ENCODE data around the gene ZFP3.
A peak's percentile ranks its signal among the peaks of the same experiment; 100 is the strongest.
"Not testable (repeated sequence)": the region's sequence is repeated elsewhere in the genome, so short reads cannot be mapped to it uniquely, and the experiment has no call there.

ZFP3 gene

DNA sequence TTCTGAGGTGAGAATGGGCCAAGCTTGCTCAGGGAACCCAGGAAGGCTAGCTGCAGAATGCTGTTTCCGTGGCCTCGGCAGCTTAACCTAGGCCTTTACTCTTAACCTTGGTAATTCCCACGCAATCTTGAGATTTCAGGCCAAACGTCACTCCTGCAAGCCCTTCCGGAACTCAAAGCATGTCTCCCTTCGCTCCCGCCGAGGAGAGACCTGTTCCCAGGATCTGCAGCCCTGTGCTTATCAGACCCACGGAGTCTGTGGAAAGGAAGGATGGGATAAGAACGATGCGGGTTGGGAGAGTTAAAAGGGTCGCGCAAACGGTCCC lies 524 bp upstream of the ZFP3 start:
- no peak for DNase-seq (ENCODE audit: low read depth)

DNA sequence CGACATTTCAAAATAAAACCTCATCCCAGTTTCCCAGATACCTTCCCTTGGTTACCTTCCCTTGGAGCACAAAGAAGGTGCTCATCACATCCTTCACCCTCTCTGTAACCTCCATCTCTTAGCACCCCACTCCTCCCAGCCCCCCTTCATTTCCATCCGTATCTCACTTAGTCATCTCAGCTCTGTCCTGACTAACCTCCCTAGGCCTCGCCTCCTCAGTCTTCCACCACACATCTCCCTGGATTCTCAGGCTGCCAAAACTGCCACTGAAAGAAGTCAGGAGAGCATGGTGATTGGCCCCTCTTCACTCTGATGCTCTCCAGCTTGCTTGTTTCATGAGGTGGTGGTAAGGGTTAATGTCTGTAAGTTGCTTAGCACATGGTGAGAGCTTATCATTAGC lies 2.3 kb downstream of the ZFP3 start:
- no peak for DNase-seq (ENCODE audit: low read depth)

DNA sequence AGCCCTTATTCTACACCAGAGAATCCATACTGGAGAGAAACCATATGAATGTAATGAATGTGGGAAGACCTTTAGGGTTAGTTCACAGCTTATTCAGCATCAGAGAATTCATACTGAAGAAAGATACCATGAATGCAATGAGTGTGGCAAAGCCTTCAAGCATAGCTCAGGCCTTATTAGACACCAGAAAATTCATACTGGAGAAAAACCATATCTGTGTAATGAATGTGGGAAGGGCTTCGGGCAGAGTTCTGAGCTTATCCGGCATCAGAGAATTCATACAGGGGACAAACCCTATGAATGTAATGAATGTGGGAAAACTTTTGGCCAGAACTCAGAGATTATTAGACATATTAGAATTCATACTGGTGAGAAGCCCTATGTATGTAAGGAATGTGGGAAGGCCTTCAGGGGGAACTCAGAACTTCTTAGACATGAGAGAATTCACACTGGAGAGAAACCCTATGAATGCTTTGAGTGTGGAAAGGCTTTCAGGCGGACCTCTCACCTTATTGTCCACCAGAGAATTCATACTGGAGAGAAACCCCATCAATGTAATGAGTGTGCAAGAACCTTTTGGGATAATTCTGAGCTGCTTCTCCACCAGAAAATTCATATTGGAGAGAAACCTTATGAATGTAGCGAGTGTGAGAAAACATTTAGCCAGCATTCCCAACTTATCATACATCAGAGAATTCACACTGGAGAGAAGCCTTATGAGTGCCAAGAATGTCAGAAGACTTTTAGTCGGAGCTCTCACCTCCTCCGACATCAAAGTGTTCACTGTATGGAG lies 14.1 kb downstream of the ZFP3 start:
- no peak for DNase-seq (ENCODE audit: low read depth)

DNA sequence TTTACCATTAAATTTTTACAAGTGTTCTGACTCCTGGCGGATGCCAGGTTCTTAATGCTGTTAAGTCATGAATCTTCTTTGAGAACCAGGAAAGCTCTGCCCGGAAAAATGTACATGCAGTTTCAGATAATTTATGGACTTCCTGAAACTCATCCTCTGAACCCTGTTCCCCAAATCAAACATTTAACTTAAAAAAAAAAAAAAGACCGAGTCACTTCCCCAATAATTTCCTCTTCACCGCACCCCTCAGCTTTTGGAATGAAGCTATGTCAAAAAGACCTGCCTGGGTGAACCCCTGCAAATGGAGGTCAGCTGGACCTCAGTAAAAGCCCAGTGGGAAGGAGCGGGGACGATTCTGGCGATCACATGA lies 18.4 kb downstream of the ZFP3 start:
- no peak for DNase-seq (ENCODE audit: low read depth)

DNA sequence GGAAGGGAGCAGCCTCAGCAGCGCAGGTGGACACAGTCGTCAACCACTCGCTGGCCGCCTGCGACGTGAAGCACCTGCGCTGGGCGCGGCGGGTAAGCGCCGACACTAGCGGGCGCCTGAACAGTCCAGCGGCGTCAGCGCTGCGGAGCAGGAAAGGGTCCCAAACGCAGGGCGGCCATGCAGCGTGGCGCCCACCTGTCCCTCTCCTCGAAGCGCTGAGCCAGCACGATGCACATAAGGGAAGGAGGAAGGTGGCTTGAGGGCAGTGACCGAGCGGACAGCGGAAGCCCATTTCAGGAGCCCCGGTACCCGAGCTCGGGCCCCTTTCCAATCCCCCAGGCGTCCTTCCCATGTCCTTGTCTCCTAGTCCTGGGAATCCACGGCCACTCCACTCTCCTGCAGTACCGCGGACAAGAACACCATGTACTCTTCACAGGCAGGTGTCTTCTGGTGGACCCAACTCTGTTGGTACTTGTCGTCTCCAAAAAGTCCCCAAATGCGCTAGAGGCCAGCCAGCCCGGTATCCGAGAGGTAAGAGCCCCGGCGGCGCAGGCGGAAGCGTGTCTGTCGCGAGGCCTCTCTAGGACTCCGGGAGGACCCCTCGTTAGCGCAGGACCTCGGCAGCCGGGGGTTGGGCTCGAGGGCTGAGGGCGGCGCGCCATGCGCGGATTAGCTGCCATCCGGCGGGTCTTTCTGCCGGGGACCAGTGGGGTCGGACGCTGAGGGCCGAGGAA lies 19.0 kb downstream of the ZFP3 start:
- DNase-seq (ENCODE audit: low read depth), result peak; percentile 33

DNA sequence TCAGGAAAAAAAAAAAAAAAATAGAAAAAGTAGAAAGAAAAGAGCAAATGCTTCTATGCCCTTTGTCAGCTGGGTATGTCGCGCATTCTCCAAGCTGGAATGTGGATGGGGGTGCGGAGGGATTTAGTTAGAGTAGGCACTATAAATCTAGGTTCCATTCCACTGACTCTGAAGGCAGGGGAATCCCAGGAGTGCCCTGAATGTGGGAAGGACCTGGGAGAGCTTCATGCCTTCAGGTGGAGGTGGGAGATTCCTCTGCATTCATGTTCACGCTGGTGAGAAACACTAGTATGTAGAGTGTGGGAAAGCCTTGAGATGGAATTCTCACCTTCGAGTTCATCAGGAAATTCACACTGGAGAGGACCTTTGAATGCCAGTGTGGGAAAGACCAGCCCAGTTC lies 21.0 kb downstream of the ZFP3 start:
- no peak for DNase-seq (ENCODE audit: low read depth)

DNA sequence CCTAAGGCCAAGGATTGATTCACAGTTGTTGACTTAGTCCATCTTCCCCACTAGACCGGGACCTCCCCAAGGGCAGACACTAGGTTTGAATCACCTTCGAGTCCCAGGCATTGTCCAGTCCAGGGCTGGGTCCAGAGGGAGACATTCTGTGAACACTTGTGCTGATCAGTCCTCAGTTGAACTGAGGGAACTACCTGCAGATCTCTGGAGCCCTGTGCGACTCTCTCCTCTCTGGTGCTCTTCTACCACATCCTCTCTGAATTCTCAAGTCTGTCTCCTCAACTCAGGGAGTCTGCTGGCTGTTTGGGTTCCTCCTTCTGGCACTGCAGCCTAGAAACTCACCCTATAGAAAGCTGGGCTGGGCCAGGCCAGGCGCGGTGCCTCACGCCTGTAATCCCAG lies 22.6 kb downstream of the ZFP3 start:
- DNase-seq (ENCODE audit: low read depth), result no peak

DNA sequence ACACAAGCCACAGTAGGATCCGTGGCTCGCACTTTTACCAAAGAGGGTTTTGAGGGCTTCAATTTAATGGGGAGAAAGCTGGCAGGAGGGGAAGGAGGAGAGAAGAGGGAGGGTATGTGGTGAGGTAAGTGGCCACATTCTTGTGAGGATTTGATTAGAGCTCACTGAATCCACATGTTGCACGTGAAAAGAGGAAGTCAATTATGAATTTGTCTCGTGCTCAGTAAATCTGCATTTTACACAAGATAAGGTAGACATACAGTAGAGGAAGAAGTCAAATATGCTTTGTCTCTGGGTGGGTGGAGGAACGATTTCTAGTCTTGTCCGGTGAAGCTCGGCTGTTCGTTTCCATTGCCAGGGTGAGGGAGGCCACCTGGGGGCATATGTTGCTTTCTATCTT lies 32.5 kb downstream of the ZFP3 start:
- no peak for DNase-seq (ENCODE audit: low read depth)

DNA sequence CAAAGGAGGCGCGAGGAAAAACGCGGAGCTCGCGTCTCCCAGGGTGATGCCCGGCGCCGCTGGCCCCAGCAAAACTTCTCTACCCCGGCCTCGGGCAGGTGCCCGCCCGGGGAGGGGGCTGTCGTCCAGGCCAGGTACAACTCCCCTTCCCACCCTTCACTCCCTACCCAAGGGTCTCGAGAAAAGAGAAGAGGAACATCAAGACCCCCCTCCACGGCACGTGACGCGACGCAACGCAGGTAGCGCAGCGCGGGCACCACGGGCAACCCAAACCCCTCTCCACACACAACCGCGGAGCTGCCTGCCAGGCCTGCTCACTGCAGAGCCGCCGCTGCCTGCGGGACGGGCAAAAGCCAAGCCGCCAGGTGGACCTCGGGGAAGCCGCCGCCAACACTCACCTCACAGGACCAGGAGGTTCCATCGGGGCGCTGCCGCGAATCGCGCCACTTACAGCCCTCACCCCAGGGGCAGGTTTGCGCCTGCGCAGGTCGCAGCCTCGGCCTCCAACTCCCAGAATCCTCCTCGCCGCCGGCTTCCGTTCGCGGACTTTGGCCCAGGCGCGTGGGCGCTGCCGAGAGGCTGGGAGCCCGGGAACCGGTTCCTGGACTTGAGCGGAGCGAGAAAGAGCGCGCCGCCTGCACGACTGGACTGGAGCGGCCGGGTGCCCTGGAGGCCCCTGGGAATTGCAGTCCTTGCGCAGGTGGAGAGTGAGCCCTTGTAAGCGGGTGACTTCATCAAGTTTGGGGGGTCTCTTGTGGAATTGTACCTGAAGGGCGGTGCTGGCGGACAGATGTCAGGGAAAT lies 33.3 kb downstream of the ZFP3 start, which contains the start of gene ZNF232:
Gene ZNF232 (minus strand): TSS at position 477 of the 803 bp plus-strand sequence. CDS start 56 bp downstream, at position 421.
- peak; percentile 86 for DNase-seq (ENCODE audit: low read depth)

DNA sequence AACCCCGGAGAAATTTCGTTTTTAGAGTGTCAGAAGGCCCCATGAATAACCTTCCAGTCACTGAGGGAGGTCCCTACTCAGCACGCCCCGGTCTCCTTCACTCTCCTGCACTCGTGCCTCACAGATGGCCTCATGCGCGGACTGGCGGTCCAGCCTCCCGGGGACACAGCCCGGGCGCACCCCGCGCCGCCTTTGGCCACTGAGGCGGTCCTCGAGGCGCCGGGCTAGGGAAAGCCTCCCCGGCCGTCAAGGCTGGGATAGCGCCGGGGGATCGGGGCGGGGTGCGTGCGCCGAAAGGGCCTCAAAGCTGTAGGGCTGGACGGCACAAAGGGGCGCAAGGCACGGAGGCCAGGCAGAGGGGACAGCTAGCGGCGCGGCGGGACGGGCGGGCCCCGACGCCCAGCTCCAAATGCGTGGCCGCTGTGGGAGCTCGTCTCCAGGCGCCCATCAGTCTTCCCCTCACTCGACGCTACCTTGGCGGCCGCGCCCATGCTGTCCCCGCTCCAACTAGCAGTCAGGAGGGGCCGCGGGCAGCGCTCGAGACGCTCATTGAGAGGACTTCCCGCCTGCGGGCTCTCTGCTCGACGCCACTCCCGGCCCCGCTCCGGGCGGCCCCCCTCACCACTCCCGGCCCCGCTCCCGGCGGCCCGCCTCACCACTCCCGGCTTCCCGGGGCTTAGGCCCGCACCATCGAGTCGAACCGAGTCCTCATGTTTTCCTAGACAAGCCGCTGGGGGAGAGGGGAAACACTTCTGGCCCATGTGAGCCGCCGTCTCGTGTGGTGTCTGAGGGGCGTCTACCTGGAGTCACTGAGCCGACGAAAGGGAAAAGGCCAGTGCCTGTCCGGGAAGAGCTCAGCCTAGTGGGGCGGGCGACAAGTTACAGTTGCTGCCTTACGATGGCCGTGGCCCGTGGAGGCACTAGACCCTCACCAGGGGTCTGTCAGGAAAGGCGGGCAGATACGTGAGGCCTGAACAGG lies 37.7 kb downstream of the ZFP3 start, which contains the start of gene USP6:
Gene USP6 (plus strand): TSS at position 360 of the 979 bp plus-strand sequence. CDS start 14,336 bp downstream, outside the sequence.
- no peak for DNase-seq (ENCODE audit: low read depth)

DNA sequence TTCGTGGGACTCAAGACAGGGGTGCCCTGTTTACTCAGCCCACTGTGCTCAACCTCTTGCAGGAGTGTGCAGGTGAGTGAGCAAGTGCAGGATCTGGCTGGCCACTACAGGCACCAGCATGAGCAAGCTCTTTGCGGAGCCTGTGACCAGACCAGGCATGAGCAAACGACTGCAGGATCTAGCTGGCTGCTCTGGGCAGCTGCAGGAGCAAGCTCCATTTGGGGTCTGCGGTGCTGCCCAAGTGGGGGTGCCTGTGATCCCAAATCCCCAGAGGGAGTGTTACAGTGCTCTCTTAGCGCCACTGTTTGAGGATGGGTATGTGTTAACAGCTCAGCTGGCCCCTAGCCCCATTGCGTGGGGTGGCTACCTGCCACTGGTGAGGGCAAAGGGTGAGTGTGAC lies 40.0 kb downstream of the ZFP3 start:
- no peak for DNase-seq (ENCODE audit: low read depth)

DNA sequence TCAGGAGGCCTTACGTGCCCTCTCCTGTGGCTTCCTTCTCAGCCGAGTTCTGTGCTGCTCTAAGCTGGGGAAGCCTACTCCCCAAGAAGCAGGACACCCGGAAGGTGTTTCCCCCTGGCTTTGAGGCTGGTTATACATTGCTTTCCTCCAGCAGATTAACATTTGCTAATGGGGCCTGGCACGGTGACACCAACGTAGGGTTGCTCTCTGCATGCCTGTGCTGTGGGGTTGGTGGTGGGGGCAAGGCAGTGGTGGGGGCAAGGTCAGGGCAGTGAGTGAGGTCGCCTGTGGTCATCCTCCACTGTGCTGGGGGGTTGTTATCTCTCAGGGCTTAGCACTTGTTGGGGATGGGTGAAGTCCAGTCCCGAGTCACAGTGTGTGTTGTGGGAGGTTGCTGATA lies 41.8 kb downstream of the ZFP3 start:
- no peak for DNase-seq (ENCODE audit: low read depth)

DNA sequence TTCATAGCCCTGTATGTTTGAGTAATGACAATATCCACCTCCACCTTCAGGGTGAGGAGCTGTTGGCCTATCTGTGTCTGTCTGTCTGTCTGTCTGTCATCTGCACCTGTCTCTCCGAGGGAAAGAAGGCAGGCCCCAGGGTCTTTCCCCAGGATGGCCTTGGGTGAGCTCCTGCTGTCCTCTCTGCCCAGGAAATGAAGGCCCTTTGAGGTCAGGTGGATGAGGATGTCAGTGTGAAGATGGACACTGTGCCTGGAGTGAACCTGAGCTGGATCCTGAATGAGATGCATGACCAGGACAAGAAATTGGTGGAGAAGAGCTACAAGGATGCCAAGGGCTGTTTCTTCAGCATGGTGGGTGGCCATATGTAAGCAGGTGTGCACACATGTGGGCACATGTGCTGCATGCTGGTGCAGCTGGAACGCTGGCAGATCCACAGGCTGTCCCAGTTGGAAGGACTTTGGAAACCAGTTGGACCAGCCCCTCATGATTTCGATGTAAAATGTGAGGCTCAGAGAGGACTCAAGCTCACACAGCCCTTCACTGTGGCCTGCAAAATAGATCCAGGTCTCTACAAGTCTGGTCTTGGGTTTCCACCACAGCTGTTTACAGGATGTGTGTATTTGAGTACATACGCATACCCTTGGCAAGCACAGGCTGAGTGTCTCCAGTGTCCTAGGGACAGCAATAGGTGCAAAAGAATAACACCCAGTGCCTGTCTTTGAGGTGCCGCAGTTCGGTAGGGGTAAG lies 42.3 kb downstream of the ZFP3 start:
- DNase-seq (ENCODE audit: low read depth), result not testable (repeated sequence)

DNA sequence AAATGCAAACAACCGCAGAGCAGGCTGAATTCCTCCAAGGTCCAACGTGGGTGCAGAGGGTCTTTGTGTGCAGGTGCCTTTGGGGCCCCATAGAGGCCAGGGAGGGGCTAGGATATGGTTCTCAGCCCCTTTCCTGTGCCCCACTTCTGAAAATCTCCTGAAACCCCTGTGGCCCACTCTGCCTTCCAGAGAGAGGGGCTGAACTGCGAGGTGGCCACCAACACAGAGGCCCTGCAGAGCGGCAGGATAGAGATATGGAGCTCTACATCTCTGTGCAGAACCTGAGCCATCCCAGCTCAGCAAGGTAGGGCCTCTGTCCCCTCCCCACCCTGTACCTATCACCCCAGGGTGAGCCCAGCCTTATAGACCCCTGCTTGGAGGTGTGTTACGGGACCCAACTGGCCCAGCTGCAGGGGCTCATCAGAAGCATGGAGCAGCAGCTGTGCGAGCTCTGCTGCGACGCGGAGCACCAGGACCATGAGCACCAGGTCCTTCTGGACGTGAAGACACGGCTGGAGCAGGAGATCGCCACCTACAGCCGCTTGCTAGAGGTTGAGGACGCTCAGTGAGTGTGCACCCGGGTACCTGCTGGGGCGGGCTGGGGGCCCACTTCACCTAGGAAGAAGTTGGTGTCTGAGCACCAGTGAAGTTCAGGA lies 43.0 kb downstream of the ZFP3 start:
- no peak for DNase-seq (ENCODE audit: low read depth)

DNA sequence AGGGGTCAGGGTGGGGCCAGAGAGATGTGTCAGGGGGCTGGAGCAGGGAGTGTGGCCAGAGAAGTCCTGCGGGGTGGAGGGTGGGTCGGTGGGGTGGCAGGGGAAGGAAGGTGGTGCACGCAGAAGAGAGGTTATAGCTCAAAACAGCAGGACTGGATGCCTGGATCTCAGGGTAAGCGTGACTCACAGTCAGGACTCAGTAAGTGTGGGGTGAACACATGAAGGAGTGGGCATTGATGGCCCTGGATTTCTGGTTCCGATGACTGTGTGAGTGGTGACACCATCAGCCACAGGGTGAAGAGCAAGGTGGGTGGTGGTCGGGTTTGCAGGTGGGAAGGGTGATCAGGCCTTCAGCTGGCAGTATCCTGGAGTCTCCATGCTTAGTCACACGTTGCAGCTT lies 43.8 kb downstream of the ZFP3 start:
- not testable (repeated sequence) for DNase-seq (ENCODE audit: low read depth)

DNA sequence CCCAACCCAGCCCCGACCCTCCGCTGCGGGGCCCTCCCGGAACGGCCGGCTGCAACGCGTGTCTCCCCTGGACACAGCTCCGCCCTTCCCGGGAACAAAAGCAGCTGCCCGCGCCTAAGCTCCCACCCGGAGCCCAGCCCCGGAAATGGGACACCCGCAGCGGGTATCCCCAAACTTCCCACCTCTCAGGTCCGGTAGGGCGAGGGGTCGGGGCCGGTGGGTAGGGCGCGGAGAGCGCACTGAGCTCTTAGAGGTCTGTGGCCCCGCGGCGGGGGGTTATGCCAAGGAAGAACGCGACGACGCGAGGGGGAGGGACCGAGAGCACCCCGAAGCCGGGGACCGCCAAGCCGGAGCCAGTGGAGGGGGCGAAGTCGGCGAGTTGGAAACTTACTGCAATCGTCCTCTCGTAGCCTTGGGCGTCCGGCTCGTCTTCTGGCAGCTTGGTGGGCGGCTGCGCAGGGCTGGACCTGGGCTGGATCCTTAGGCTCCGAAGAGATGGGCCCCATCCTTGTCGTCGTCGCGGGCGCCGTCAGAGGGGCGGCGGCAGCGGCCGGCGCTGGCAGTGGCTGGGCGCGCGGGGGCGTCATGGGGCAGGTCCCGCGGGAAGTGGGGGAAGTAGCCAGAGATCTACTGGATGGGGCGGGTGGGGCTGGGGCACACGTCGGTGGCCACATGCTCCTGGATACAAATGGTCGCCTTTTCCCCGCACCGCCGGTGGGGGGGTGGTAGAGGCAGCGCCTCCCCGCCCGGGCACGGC lies 44.5 kb downstream of the ZFP3 start:
- DNase-seq (ENCODE audit: low read depth), result no peak

DNA sequence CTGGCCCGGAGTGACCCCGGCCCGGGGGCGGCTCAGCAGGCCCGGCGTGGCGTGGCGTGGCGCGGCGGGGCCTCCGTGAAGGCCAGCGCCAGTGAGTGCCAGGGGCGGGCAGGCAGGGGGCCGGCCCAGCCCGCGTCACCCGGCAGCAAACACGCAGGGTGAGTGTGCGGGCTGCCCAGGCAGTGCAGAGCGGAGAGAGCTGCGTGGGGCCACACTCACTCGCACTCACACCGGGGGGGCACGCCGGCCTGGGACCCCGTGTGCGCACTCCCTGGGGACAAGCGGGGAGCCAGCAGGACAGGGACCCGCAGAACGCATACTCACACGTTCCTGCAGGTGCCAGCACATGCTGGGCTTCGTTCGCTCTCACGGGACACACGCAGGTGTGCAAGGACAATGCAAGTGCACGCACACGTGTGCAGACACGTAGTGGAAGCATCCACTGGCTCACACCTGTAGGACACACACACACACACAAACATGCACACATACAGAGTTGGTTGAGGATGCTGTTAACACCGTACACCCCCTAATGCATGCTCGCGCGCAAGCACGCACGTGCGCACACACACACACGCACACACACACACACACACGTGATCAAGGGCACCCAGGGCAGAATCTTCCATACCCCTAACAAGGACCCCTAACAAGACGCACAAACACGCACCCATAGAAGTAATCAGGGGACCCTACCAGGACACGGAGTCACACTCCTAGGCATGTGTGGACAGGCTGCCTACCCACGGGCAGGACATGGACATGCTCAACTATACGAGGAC lies 45.3 kb downstream of the ZFP3 start:
- DNase-seq (ENCODE audit: low read depth), result no peak

DNA sequence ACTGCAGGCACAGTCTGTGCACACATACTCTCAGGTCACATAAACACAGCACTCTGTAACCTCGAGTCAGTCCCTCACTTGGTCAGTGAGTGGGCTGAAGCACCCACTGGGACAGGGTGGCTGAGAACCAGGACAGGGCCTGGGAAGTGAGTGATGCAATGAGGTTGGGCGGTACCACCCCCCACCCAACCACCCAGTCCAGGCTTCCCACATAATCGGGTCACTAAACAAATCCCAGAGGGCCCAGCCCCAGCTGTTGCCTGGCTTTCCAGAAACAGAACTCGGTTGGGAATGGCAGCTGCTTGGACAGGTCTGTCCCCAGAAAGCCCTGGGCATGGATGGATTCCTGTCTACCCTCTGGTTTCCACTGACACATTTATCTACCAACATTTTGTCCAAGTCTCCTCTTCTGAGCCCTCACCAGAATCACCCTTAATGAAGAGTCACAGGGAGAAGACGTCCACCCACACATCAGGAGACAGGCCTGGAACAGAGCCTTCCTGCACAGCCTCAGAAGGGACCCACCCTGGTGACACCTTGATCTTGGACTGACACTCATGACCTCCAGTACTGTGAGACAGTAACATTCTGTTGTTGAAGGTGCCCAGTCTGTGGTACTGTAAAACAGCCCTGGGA lies 46.0 kb downstream of the ZFP3 start:
- DNase-seq (ENCODE audit: low read depth), result not testable (repeated sequence)
